Prostate gland (tissue), 2 donors: ENCODE data around the gene OSBPL9. TPM values are rescaled to one million over a fixed set of nuclear protein-coding genes. Genes with fewer than 3 reads are reported as not detected.

Experiments used
- DNase-seq: peaks from one replicate; pipeline ENCODE4 v3.0.0-alpha.2; 2019; ENCODE audit warnings: low spot score
- H3K27ac ChIP-seq, 2 donors: fragments of 200-600 bp; sonication (generic); 2 replicates each; pipeline ENCODE4 v1.5.1; 2017 to 2019
- H3K27me3 ChIP-seq: fragments of 200-600 bp; sonication (generic); replicated peaks from 2 replicates; pipeline ENCODE4 v1.5.1; 2019; ENCODE audit not compliant: insufficient read depth
- H3K36me3 ChIP-seq, 2 donors: fragments of 200-600 bp; sonication (generic); 1 replicate in 1 of 2; 2 replicates in 1 of 2; pipeline versions ENCODE4 v1.5.1 to v1.8.1; 2017 to 2019
- H3K4me1 ChIP-seq: fragments of 200-600 bp; sonication (generic); replicated peaks from 2 replicates; pipeline ENCODE4 v1.5.1; 2019
- H3K4me3 ChIP-seq, 2 donors: fragments of 200-600 bp; sonication (generic); 2 replicates each; pipeline ENCODE4 v1.5.1; 2017 to 2019
- H3K9me3 ChIP-seq: fragments of 200-600 bp; sonication (generic); 2 replicates; pipeline ENCODE4 v1.5.1; 2017
- POLR2A ChIP-seq: fragments of 450-650 bp; IDR thresholded peaks from one replicate; pipeline ENCODE4 v1.6.1; 2016; ENCODE audit warnings: antibody characterized with exemption, mild to moderate bottlenecking
- POLR2AphosphoS5 ChIP-seq: sonication (generic); formaldehyde crosslinking; IDR thresholded peaks from one replicate; pipeline ENCODE4 v1.6.1; 2017; ENCODE audit warnings: antibody characterized with exemption
- WGBS: methylation state at CpG from one replicate; pipeline ENCODE4 v1.1.5; 2018; 5-methylcytosine and 5-hydroxymethylcytosine counted together
- intact Hi-C: fragments of 100-400 bp; cut with DNase I; formaldehyde crosslinking; loops from one replicate; pipeline ENCODE4 v1.14.2; 2022
- total RNA-seq, 2 donors: library from RNA; depleted of rRNA; stranded (reverse); fragments of >200 nt; gene quantifications; one replicate each; pipeline ENCODE4 v1.1.0, GENCODE V29; 2016
- TF ChIP-seq, protein P1 (sequence below), 4 experiments: fragments of 200-600 bp in 2 of 4; fragments of 450-650 bp in 2 of 4; sonication (generic) in 2 of 4; IDR thresholded peaks; 1 replicate in 3 of 4; 2 replicates in 1 of 4; pipeline ENCODE4 v1.5.1; 2016 to 2019; ENCODE audit warnings: antibody characterized with exemption in 4 of 4, mild to moderate bottlenecking in 2 of 4, moderate library complexity in 2 of 4

OSBPL9 gene
- total RNA-seq, 2 donors from 2014 or later, result 93.6 to 104 TPM

GRCh38 chr1:51736702-51737101, 119.8 kb downstream of the OSBPL9 start:
- Histone ChIP-seq H3K36me3 (no peaks in the 10 kb centered on the region), H3K27ac (no peak overlapping the region), H3K9me3 (no peaks in the 10 kb centered on the region), H3K4me3 (no peak overlapping the region), H3K4me1 (peaks cover 14% of the 10 kb centered on the region), H3K27me3 (no peaks in the 10 kb centered on the region)
- TF ChIP-seq POLR2AphosphoS5, result peak; percentile 23
- TF ChIP-seq POLR2A, result no peak
- intact Hi-C loops, result loop anchor here (10.0 kb wide), 1 partner anchor 92 kb away; no protein-coding TSS in a partner anchor
- peak; percentile 12 for DNase-seq

DNA sequence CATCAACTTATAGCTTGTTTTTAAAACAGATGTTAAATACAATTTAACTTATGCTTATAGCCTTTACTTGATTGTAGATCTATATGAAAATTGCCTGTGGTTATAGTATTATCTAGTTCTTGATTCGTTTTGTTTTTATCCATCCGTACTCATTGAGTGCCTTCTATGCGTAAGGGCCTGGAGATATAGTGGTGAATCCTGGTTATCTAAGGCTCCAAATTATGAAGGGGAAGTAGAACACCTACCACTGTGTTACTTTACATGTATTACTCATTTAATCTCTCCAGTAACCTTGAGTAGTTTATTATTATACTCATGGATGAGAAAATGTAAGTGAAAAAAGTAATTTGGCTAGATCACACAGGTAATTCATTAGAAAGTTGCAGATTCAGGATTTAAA, 121.8 kb downstream of the OSBPL9 start:
- no peaks in the 10 kb centered on the region for H3K27me3 ChIP-seq
- peaks cover 6% of the 10 kb centered on the region for H3K4me1 ChIP-seq
- intact Hi-C loops, result loop anchor here (10.0 kb wide), 1 partner anchor 94 kb away; no protein-coding TSS in a partner anchor
- no peaks in the 10 kb centered on the region for H3K9me3 ChIP-seq
- no peak overlapping the region for H3K4me3 ChIP-seq
- WGBS, result 89% methylated on average over 3 of the region's 3 CpGs
- no peak for DNase-seq
- no peaks in the 10 kb centered on the region for H3K36me3 ChIP-seq
- TF ChIP-seq, protein P1, sequence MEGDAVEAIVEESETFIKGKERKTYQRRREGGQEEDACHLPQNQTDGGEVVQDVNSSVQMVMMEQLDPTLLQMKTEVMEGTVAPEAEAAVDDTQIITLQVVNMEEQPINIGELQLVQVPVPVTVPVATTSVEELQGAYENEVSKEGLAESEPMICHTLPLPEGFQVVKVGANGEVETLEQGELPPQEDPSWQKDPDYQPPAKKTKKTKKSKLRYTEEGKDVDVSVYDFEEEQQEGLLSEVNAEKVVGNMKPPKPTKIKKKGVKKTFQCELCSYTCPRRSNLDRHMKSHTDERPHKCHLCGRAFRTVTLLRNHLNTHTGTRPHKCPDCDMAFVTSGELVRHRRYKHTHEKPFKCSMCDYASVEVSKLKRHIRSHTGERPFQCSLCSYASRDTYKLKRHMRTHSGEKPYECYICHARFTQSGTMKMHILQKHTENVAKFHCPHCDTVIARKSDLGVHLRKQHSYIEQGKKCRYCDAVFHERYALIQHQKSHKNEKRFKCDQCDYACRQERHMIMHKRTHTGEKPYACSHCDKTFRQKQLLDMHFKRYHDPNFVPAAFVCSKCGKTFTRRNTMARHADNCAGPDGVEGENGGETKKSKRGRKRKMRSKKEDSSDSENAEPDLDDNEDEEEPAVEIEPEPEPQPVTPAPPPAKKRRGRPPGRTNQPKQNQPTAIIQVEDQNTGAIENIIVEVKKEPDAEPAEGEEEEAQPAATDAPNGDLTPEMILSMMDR (IDR thresholded peaks at IDR 0.05), result no peak
- TF ChIP-seq POLR2AphosphoS5 (no peak), POLR2A (no peak)
- H3K27ac ChIP-seq, result no peak overlapping the region

- 65% methylated on average over 3 of the region's 3 CpGs for WGBS
- TF ChIP-seq, protein P1 (IDR thresholded peaks at IDR 0.05), result no peak
- TF ChIP-seq POLR2A, result no peak
- TF ChIP-seq POLR2AphosphoS5, result no peak
- H3K4me1 ChIP-seq, result no peaks in the 10 kb centered on the region
These were observed 123.8 kb downstream of the OSBPL9 start for GRCh38 chr1:51740652-51741051.

GRCh38 chr1:51741121-51741681, 124.3 kb downstream of the OSBPL9 start:
- H3K27me3 ChIP-seq, result no peaks in the 10 kb centered on the region
- H3K4me1 ChIP-seq, result no peaks in the 10 kb centered on the region
- WGBS, result 82% methylated on average over 1 of the region's 1 CpG
- no peak for DNase-seq
- intact Hi-C loops, result no loop called here
- H3K27ac ChIP-seq, result no peak overlapping the region
- H3K36me3 ChIP-seq, result no peaks in the 10 kb centered on the region
- no peaks in the 10 kb centered on the region for H3K9me3 ChIP-seq
- TF ChIP-seq POLR2AphosphoS5 (no peak), POLR2A (no peak)
- TF ChIP-seq, protein P1 (IDR thresholded peaks at IDR 0.05), result no peak
- H3K4me3 ChIP-seq, result no peak overlapping the region

More at GRCh38 chr1:51740652-51741051, 123.8 kb downstream of the OSBPL9 start:
- H3K27me3 ChIP-seq, result no peaks in the 10 kb centered on the region
- DNase-seq, result no peak
- no peak overlapping the region for H3K27ac ChIP-seq
- no peaks in the 10 kb centered on the region for H3K9me3 ChIP-seq
- intact Hi-C loops, result no loop called here
- no peak overlapping the region for H3K4me3 ChIP-seq
- H3K36me3 ChIP-seq, result no peaks in the 10 kb centered on the region

- DNase-seq, result no peak
- TF ChIP-seq, protein P1 (IDR thresholded peaks at IDR 0.05), result no peak
- no peak for TF ChIP-seq POLR2AphosphoS5
- TF ChIP-seq POLR2A, result no peak
- Histone ChIP-seq H3K9me3 (no peaks in the 10 kb centered on the region), H3K4me1 (no peaks in the 10 kb centered on the region), H3K4me3 (no peak overlapping the region), H3K27me3 (no peaks in the 10 kb centered on the region), H3K27ac (no peak overlapping the region), H3K36me3 (no peaks in the 10 kb centered on the region)
- intact Hi-C loops, result no loop called here
- WGBS, result 79% methylated on average over 4 of the region's 4 CpGs
These were observed 127.8 kb downstream of the OSBPL9 start for GRCh38 chr1:51744506-51745303.
